Pons (tissue), 1 donor: ENCODE data around the gene TNFSF13.

ENCODE experiments used
- DNase-seq: peaks from one replicate; pipeline ENCODE4 v3.0.0-alpha.2; 2016; ENCODE audit warnings: low spot score

TNFSF13 gene

GRCh38 chr17:7558544-7559319, at the start of gene TNFSF13:
TSS of gene TNFSF13 (plus strand) at chr17:7558750. CDS start at chr17:7559040, 290 bp downstream.
- DNase-seq, result no peak

- DNase-seq, result no peak
These were observed 49.7 kb upstream of the TNFSF13 start for GRCh38 chr17:7508846-7509245.

DNA sequence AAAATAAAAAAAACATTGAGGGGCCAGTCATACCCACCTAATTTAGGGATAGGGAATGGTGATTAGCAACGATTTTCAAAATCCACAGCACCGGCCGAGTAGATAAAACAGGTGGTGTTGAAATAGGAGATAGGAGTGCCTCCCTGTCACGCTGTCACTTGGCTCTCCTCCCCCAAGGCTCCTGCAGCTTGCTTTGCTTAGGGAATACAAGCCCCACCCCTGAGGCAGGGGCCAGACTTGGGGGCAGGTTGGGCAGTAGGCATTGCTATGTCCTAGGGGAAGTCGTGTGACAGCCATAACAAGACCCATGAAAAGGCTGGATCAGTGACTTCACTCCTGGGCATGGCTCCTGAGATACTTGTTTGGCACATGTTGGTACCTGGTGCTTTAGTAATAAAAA, 48.6 kb upstream of the TNFSF13 start:
- DNase-seq, result no peak

- DNase-seq, result no peak
These were observed 47.4 kb upstream of the TNFSF13 start for GRCh38 chr17:7511108-7511507.

DNA sequence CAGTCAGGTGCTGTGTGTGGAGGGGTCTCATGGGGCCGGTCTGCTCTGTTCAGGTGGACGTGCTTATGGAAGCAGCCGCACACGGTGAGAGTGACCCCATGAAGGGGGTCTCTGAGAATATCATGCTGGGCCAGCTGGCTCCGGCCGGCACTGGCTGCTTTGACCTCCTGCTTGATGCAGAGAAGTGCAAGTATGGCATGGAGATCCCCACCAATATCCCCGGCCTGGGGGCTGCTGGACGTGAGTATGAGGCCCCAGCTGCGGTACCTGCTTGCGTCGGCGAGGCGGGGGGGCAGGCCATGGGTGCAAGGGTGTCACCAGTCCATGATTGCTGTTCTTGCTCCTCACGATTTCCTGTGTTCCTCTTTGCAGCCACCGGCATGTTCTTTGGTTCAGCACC, 46.4 kb upstream of the TNFSF13 start:
- DNase-seq, result no peak

DNA sequence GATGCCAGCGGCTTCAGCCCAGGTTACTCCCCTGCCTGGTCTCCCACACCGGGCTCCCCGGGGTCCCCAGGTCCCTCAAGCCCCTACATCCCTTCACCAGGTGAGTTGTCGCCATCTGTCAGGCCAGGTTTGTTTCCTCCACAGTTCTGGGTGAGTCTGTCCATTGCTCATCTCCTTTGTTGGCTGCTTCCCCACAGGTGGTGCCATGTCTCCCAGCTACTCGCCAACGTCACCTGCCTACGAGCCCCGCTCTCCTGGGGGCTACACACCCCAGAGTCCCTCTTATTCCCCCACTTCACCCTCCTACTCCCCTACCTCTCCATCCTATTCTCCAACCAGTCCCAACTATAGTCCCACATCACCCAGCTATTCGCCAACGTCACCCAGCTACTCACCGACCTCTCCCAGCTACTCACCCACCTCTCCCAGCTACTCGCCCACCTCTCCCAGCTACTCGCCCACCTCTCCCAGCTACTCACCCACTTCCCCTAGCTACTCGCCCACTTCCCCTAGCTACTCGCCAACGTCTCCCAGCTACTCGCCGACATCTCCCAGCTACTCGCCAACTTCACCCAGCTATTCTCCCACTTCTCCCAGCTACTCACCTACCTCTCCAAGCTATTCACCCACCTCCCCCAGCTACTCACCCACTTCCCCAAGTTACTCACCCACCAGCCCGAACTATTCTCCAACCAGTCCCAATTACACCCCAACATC, 45.6 kb upstream of the TNFSF13 start:
- DNase-seq, result no peak

- no peak for DNase-seq
These were observed 44.6 kb upstream of the TNFSF13 start for GRCh38 chr17:7513850-7514419.

GRCh38 chr17:7515911-7516610, 42.5 kb upstream of the TNFSF13 start:
- peak; percentile 5 for DNase-seq

- DNase-seq, result no peak
These were observed 35.5 kb upstream of the TNFSF13 start for GRCh38 chr17:7523033-7523432.

GRCh38 chr17:7528842-7529241, 29.7 kb upstream of the TNFSF13 start:
- DNase-seq, result no peak

DNA sequence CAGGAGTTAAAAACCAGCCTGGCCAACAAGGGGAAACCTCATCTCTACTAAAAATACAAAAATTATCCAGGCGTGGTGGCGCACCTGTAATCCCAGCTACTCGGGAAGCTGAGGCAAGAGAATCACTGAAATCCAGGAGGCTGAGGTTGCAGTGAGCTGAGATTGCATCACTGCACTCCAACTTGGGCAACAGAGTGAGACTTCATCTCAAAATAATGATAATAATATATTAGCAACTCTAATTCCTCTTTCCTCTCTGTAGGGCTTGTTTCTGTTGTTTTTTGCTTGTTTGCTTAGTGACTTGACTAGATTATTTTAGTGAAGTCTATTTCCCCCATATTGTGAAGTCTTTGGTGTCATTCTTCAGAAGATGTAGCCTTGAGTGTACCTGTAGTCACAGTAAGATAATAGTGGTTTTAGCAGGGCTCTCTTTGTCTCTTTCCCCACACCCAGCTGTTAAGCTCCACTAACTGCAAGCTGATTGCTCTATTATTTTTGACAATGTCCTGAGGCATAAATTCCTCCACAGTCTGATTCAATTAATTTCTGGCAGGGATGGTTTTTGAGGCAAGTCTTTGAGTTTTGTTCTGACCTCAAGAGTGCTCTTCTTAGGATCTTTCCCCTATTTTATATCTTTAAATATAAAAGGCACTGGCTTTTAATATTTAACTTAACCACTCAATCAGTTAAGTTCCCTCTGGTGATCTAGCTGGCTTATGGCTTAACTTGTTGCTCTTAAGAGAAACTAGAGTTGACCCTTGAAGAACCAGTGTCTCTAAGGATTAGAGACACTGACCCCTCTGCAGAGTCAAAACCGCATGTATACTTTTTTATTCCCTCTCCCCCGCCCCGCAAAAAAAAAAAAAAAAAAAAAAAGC, 28.3 kb upstream of the TNFSF13 start:
- no peak for DNase-seq

GRCh38 chr17:7538050-7538449, 20.5 kb upstream of the TNFSF13 start:
- DNase-seq, result no peak

GRCh38 chr17:7538891-7539545, 19.5 kb upstream of the TNFSF13 start:
- DNase-seq, result no peak

GRCh38 chr17:7541074-7541621, 17.4 kb upstream of the TNFSF13 start:
- no peak for DNase-seq

GRCh38 chr17:7544911-7545310, 13.6 kb upstream of the TNFSF13 start:
- no peak for DNase-seq

- DNase-seq, result no peak
These were observed 9.8 kb upstream of the TNFSF13 start, which contains the start of gene TNFSF12 for GRCh38 chr17:7548585-7549400. TSS of gene TNFSF12 (plus strand) at chr17:7549058. CDS start at chr17:7549154, 96 bp downstream.

- no peak for DNase-seq
These were observed 9.0 kb upstream of the TNFSF13 start for GRCh38 chr17:7549401-7550055.

- DNase-seq, result no peak
These were observed 8.2 kb upstream of the TNFSF13 start for GRCh38 chr17:7550344-7550743.

GRCh38 chr17:7551396-7551795, 7.2 kb upstream of the TNFSF13 start:
- DNase-seq, result no peak
